HG02852 (cell line): ENCODE data around the gene HMGB2.

Experiments used
- ATAC-seq: cut with Tn5 transposase; IDR thresholded peaks from one replicate; pipeline ENCODE4 v1.9.1; 2021; ENCODE audit warnings: mild to moderate bottlenecking, moderate library complexity; ENCODE audit not compliant: unreplicated experiment

HMGB2 gene

GRCh38 chr4:173288698-173289352 lies 45.3 kb downstream of the HMGB2 start:
- ATAC-seq = peak; percentile 61

DNA sequence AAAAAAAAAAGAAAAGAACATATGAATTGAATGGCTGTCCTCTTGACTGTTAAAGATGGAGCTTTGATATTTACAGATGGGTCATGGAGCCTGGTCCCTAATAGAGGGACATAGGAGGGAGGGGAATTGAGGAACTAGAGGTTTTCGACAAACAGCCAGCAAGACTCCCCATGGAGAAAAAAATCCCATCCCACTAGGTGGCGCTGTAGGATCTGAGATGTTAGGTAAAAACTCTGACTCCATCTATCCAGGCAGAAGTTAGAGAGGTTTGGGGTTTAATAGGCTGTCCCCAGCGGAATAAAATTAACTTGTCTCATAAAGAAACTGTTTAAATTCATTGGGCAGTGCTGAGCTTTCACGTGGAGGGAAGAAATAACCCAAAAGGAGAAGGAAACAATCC lies 45.9 kb downstream of the HMGB2 start:
- peak; percentile 57 for ATAC-seq

- no peak for ATAC-seq
Measured at GRCh38 chr4:173287486-173287885, 46.7 kb downstream of the HMGB2 start.

DNA sequence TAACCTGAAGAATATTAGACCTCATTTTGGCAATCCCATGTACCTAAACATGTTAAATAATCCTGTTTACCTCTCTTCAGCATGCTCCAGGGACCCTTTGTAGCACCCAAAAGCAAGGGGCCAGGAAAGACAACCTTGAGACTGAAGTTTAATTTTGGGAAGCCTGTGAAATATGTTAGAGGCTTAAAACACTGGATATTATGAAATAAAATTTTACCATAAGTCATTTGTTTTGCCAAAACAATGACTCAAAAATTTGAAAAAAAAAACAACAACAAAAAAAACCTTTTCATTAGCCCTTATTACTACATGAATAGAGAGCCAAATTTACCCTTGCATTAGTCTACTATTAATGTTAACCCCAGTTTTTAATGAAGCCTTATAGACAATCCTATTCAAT lies 49.7 kb downstream of the HMGB2 start:
- no peak for ATAC-seq

DNA sequence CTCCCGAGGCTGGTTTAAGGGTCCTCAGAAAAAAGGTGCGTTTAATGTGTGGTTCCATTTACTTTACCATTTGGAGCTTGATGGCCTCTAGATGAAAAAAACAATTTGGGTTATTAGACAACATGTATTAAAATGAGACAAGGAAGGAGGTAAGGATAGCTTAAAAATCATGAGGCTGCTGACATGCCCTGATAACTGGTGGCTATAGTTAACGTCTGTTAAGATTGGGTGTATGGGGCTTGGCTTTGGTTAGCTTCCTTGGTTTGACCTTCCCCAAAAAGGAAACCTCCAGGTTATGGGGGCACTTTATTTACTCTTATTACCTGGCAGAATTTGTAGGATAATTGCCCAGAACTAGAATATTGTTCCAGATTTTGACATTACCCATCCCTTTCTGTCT lies 51.5 kb downstream of the HMGB2 start:
- ATAC-seq = no peak

DNA sequence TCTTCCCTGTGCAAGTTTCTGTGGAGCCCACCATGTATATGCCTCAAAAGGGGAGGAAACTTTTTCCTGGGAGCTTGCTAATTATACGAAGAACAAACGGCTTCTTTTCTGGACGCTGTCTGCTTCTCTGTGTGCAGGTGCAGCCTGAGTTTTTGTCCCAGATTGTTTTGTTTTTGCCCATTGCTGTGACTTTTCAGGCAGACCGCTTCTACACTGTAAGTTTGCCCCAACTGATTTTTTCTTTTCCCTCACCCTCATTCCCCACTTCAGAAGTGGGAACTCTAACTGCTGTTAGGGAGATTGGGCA lies 51.9 kb downstream of the HMGB2 start:
- no peak for ATAC-seq

GRCh38 chr4:173281406-173282255 lies 52.5 kb downstream of the HMGB2 start:
- peak; percentile 55 for ATAC-seq
